ENCODE data around the gene CD83. TPM values are rescaled to one million over a fixed set of nuclear protein-coding genes. Genes with fewer than 3 reads are reported as not detected.

The CD83 gene
- total RNA-seq, 4 donors from 2014 or later: 0.27 to 0.72 (median 0.56) TPM; not detected in 1

DNA sequence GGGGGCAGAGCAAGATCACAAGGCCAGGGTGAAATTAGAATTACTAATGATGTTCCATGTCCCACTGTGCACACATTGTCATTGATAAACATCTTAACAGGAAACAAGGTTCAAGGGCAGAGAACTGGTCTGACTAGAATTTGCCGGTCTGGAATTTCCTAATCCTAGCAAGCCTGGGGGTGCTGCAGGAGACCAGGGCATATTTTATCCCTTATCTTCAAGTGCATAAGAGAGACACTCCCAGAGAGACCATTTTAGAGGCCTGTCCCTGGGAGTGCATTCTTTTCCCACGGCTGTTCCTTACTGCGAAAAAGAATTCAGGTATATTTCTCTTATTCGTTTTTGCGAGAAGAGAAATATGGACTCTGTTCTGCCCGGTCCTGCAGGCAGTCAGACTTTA, 41.5 kb downstream of the CD83 start:
- Histone ChIP-seq H3K4me1 (no peaks in the 10 kb centered on the region), H3K9me3 (no peaks in the 10 kb centered on the region), H3K4me3 (no peak overlapping the region), H3K27me3 (no peaks in the 10 kb centered on the region), H3K36me3 (no peaks in the 10 kb centered on the region), H3K27ac (no peak overlapping the region)
- ATAC-seq: no peak
- intact Hi-C loops (cut with DNase I; ENCODE audit: low total_unique reads) (no loop called here), in situ Hi-C loops (cut with MboI; ENCODE audit: low sequenced_read_pairs in 4 of 4) (no loop called here)
- no peak for DNase-seq
- TF ChIP-seq, protein P1, sequence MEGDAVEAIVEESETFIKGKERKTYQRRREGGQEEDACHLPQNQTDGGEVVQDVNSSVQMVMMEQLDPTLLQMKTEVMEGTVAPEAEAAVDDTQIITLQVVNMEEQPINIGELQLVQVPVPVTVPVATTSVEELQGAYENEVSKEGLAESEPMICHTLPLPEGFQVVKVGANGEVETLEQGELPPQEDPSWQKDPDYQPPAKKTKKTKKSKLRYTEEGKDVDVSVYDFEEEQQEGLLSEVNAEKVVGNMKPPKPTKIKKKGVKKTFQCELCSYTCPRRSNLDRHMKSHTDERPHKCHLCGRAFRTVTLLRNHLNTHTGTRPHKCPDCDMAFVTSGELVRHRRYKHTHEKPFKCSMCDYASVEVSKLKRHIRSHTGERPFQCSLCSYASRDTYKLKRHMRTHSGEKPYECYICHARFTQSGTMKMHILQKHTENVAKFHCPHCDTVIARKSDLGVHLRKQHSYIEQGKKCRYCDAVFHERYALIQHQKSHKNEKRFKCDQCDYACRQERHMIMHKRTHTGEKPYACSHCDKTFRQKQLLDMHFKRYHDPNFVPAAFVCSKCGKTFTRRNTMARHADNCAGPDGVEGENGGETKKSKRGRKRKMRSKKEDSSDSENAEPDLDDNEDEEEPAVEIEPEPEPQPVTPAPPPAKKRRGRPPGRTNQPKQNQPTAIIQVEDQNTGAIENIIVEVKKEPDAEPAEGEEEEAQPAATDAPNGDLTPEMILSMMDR (IDR thresholded peaks at IDR 0.05 in 4 of 5, conservative IDR thresholded peaks at IDR 0.05 in 1 of 5): no peak
- no peak for TF ChIP-seq POLR2A (IDR thresholded peaks at IDR 0.05)

DNA sequence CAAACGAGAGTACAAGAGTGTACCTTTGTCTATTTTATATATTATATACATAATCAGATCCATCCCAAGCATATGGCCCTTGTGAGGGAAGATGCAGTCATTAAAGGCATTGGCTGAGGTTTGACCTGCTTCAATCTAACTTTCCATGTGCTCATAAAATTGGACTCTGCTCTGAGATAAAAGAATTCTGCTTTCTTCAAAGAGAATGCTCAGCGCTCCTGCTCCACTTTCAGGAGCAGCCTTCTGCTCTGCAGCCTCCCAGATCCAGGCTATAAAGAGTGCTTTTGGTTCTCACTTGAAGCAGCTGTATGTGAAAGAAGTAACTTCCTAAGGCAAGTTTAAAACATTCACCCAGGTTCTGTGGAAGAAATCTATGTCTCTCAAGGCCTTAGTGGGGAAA, 45.3 kb downstream of the CD83 start:
- in situ Hi-C loops (cut with MboI; ENCODE audit: low sequenced_read_pairs in 4 of 4): no loop called here
- Histone ChIP-seq H3K27ac (no peak overlapping the region), H3K27me3 (no peaks in the 10 kb centered on the region), H3K4me3 (no peak overlapping the region), H3K4me1 (no peaks in the 10 kb centered on the region), H3K36me3 (no peaks in the 10 kb centered on the region), H3K9me3 (no peaks in the 10 kb centered on the region)
- no peak for TF ChIP-seq POLR2A (IDR thresholded peaks at IDR 0.05)
- TF ChIP-seq, protein P1 (IDR thresholded peaks at IDR 0.05 in 4 of 5, conservative IDR thresholded peaks at IDR 0.05 in 1 of 5): no peak
- no peak for DNase-seq
- intact Hi-C loops (cut with DNase I; ENCODE audit: low total_unique reads): no loop called here
- ATAC-seq: no peak

DNA sequence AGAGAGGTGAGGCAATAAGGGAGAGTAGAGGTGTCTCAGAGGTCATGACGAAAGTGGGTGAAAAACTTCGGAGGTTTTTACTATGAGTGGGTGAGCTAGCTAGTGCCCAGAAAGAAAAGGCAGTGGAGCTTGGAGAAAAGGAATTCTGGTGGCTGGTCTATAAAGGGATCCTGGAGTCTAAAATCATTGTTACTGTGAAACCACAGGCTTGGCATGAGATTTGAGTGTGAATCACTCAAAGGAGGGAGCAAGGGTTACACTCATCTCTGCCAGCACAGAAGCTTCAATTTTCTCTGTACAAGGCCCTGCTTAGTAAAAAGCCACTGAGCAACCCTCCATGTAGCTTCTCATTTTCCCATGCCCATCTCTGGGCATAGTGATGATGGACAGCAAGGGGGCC, 47.5 kb downstream of the CD83 start:
- no peak for ATAC-seq
- H3K9me3 ChIP-seq: peaks cover 0 to 2% (median 0%) of the 10 kb centered on the region in 3 donors
- H3K27me3 ChIP-seq: no peaks in the 10 kb centered on the region
- no peak overlapping the region for H3K4me3 ChIP-seq
- DNase-seq: no peak
- H3K36me3 ChIP-seq: no peaks in the 10 kb centered on the region
- in situ Hi-C loops (cut with MboI; ENCODE audit: low sequenced_read_pairs in 4 of 4) (no loop called here), intact Hi-C loops (cut with DNase I; ENCODE audit: low total_unique reads) (no loop called here)
- TF ChIP-seq, protein P1 (IDR thresholded peaks at IDR 0.05 in 4 of 5, conservative IDR thresholded peaks at IDR 0.05 in 1 of 5): no peak
- no peak for TF ChIP-seq POLR2A (IDR thresholded peaks at IDR 0.05)
- no peaks in the 10 kb centered on the region for H3K4me1 ChIP-seq
- H3K27ac ChIP-seq: no peak overlapping the region

DNA sequence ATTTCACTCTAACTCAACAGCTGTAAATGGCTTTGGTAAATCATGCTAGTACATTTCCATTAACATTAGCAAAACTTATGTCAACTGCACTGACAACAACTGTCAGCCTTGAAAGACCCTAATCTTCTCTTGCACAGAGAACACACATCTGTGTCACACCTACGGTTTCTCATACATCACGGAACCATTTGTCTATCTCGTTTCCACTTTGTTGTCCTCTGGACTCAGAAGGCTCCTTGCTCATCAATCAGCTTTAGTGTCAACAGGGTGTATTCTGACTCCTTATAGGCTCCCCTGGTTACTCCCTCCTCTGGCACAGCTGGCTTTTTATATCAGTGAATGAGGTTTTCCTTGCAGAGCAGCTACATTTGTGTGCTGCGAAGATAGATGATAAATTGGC, 49.3 kb downstream of the CD83 start:
- no peak for DNase-seq
- Histone ChIP-seq H3K27me3 (no peaks in the 10 kb centered on the region), H3K4me3 (no peak overlapping the region), H3K36me3 (no peaks in the 10 kb centered on the region), H3K9me3 (peaks cover 0 to 5% (median 0%) of the 10 kb centered on the region in 3 donors), H3K4me1 (no peaks in the 10 kb centered on the region), H3K27ac (no peak overlapping the region)
- ATAC-seq: no peak
- in situ Hi-C loops (cut with MboI; ENCODE audit: low sequenced_read_pairs in 4 of 4) (no loop called here), intact Hi-C loops (cut with DNase I; ENCODE audit: low total_unique reads) (no loop called here)
- no peak for TF ChIP-seq POLR2A (IDR thresholded peaks at IDR 0.05)
- TF ChIP-seq, protein P1 (IDR thresholded peaks at IDR 0.05 in 4 of 5, conservative IDR thresholded peaks at IDR 0.05 in 1 of 5): no peak

- in situ Hi-C loops (cut with MboI; ENCODE audit: low sequenced_read_pairs in 4 of 4) (no loop called here), intact Hi-C loops (cut with DNase I; ENCODE audit: low total_unique reads) (no loop called here)
- TF ChIP-seq, protein P1 (IDR thresholded peaks at IDR 0.05 in 4 of 5, conservative IDR thresholded peaks at IDR 0.05 in 1 of 5): no peak
- no peak for TF ChIP-seq POLR2A (IDR thresholded peaks at IDR 0.05)
Measured at GRCh38 chr6:14170128-14170527, 52.6 kb downstream of the CD83 start.

More at GRCh38 chr6:14170128-14170527, 52.6 kb downstream of the CD83 start:
- no peak for ATAC-seq
- H3K27me3 ChIP-seq: no peaks in the 10 kb centered on the region
- no peak overlapping the region for H3K27ac ChIP-seq
- DNase-seq: no peak
- peaks cover 0 to 5% (median 0%) of the 10 kb centered on the region in 3 donors for H3K9me3 ChIP-seq
- H3K4me3 ChIP-seq: no peak overlapping the region
- no peaks in the 10 kb centered on the region for H3K36me3 ChIP-seq
- H3K4me1 ChIP-seq: no peaks in the 10 kb centered on the region

Measured in gastrocnemius medialis (tissue), 4 donors.